ENCODE measurements around the gene SLITRK3.
A peak's percentile ranks its signal among the peaks of the same experiment; 100 is the strongest.

SLITRK3 gene, protein sequence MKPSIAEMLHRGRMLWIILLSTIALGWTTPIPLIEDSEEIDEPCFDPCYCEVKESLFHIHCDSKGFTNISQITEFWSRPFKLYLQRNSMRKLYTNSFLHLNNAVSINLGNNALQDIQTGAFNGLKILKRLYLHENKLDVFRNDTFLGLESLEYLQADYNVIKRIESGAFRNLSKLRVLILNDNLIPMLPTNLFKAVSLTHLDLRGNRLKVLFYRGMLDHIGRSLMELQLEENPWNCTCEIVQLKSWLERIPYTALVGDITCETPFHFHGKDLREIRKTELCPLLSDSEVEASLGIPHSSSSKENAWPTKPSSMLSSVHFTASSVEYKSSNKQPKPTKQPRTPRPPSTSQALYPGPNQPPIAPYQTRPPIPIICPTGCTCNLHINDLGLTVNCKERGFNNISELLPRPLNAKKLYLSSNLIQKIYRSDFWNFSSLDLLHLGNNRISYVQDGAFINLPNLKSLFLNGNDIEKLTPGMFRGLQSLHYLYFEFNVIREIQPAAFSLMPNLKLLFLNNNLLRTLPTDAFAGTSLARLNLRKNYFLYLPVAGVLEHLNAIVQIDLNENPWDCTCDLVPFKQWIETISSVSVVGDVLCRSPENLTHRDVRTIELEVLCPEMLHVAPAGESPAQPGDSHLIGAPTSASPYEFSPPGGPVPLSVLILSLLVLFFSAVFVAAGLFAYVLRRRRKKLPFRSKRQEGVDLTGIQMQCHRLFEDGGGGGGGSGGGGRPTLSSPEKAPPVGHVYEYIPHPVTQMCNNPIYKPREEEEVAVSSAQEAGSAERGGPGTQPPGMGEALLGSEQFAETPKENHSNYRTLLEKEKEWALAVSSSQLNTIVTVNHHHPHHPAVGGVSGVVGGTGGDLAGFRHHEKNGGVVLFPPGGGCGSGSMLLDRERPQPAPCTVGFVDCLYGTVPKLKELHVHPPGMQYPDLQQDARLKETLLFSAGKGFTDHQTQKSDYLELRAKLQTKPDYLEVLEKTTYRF

GRCh38 chr3:165195640-165196576, at the start of gene SLITRK3:
Gene SLITRK3, minus strand, starts transcription at chr3:165196384. Its CDS starts 5,554 bp downstream, at chr3:165190830.
- FAIRE-seq: no peak

DNA sequence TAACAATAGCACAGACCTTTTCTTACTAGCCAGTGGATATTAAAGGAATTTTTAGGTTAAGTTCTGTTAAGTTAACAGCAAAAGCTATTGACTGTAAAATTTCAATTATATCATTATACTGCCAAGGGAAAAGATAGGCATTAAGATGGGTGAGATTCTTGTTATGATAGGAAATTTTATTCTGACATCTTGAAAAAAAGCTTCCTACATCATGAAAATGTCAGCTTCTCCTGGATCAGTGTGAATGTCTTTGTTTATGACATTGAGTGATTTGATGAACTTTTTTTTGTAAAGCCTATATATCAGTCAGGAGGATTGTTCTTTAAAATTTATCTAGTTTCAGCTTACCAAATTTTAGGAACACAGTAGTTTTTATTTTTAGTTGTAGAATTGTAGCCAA, 47.4 kb upstream of the SLITRK3 start:
- FAIRE-seq: no peak

DNA sequence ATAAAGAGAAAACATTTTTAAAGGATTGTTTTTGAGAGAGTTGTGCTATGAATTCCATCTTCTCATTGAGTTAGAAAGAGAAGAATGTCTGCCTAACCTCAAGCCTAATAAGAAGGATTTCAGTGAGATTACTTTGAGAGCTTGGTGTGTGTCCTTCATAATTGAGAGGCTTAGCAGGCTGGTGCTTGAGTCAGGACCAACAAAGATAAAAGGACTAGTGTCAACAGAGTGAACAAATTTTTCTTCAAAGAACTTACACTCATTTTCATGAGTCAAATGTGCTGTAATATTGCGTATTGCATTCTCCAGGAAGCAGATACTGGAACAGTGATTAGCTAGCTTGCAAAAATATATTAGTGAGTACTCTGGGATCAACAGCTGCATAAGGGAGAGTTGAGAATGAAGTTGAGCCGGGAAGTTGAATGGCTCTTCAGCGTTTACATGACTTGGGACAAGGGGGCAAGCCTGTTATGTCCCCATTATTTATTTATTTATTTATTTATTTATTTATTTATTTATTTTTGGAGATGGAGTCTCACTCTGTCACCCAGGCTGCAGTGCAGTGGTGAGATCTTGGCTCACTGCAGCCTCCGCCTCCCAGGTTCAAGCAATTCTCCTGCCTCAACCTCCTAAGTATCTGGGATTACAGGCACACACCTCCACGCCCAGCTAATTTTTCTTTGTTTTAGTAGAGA, 37.5 kb upstream of the SLITRK3 start:
- no peak for FAIRE-seq

GRCh38 chr3:165225604-165226003, 29.4 kb upstream of the SLITRK3 start:
- FAIRE-seq: no peak

DNA sequence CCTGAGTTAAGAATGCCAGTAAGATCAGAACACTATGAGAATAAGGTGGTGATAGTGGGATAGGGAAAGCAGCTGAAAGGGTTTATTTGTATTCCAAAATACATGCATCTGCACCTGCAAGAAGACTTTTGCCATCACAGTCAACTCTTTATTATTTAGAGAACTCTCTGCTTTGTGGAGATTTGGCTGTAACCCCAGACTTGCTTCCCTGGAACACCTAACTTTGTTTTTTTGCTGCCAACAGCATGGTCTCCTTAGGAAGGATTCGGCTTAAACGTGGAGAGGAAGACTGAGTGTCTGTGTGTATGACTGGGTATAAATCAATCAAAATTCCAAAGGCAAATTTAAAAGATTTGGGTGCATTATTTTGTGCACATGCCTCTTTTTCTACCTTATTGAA, 21.6 kb upstream of the SLITRK3 start:
- FAIRE-seq: no peak

- FAIRE-seq: no peak
Measured at GRCh38 chr3:165212580-165212979, 16.4 kb upstream of the SLITRK3 start.

- no peak for FAIRE-seq
Measured at GRCh38 chr3:165211721-165212120, 15.5 kb upstream of the SLITRK3 start.

DNA sequence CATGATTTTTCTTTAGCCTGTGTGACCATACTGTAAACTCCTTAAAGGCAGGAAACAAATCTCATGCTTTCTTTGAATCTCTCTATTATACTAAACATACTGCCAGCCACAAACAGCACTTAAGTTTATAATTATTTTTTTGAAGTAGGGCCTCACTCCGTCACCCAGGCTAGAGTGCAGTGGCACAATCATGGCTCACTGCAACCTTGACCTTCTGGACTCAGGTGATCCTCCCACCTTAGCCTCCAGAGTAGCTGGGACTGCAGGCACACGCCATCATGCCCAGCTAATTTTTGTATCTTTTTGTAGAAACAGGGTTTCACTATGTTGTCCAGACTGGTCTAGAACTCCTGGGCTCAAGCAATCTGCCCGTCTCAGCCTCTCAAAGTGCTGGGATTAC, 14.5 kb upstream of the SLITRK3 start:
- no peak for FAIRE-seq

DNA sequence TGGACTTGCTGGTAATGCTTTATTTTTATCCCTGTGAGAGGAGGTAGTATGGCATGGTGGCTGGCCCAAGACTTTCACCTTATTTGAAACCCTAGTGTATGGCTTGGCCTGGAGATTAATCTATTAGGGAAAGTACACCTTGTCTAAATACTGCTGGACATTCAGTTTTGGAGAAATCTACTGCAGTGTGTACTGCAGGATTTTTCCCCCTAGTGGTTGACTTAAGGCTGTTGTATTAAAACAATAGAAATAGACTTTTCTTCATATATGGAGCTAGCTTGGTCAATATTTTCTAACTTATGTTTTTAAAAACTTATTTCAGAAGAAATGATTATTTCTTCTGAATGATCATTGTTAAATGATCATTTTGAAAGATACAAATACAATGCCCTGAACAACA, 13.9 kb upstream of the SLITRK3 start:
- FAIRE-seq: no peak

DNA sequence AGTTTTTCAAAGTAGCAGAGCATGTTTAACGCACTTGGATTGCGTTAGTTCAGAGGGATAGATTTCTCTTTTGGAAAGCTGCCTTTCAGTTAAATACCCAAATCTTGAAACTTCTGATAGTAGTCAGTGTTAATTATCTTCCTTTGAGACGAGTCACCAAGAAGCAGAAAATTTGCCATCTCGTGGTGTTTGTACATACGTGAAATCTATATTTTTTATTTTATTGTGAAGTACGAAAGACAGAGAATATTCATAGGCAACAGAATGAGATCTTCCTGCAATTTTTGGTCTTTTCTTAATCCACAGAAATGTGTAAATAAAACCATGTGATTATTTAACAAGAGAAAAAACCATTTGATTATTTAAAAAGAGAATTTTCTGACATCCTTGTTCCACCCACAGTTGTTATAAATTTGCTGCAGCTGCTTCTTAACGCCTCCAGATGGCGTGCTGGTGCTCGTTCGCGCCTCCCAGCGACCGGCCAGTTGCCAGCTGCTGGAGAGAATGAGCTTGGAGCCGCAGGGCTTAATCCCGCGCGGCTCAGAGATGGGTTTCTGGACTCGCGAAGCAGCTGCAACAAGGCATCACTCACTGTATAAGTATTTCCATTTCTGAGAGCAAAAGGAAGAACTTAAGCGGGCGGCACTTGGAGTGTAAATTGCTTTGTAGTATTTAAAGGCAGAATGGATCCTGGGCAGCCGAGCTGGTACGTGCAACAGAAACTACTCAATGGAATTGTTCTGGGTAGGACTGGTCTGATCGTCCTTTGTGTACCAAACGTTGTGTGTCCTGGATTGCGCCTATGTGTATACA, 10.5 kb upstream of the SLITRK3 start:
- peak; percentile 60 for FAIRE-seq

DNA sequence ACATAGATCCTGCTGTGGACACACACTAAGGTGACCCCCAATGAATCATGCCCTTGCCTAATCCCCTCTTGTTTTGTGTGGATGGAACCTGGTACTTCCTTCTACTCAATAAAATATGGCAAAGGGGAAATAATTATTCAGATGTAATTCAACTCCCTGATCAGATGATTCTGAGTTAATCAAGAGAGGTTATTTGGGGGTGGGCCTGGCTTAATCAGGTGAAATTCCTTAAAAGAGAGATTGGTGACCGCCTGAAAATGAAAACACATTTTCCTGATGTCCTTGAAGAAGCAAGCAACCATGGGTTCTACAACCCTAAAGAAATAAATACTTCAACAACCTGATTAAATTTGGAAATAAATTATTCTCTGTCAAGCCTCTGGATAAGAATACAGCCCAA, 8.3 kb upstream of the SLITRK3 start:
- no peak for FAIRE-seq

- FAIRE-seq: no peak
Measured at GRCh38 chr3:165202995-165203394, 6.8 kb upstream of the SLITRK3 start.

- FAIRE-seq: no peak
Measured at GRCh38 chr3:165201964-165202363, 5.8 kb upstream of the SLITRK3 start.

DNA sequence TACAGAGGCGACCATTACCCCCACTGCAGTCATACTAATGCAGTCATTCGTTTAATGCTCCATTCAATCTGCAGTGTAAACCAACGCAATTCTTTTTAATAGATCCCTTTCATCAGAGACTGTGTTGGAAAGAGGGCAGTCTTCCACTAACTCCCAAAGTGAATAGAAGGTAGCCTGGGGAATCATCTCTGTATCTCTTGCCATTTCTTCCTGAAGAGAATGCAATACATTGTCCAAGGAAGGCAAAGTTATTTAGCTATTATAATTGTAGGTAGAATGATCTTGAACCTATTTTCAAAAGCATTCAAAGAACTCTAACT, 1.3 kb upstream of the SLITRK3 start:
- FAIRE-seq: no peak

DNA sequence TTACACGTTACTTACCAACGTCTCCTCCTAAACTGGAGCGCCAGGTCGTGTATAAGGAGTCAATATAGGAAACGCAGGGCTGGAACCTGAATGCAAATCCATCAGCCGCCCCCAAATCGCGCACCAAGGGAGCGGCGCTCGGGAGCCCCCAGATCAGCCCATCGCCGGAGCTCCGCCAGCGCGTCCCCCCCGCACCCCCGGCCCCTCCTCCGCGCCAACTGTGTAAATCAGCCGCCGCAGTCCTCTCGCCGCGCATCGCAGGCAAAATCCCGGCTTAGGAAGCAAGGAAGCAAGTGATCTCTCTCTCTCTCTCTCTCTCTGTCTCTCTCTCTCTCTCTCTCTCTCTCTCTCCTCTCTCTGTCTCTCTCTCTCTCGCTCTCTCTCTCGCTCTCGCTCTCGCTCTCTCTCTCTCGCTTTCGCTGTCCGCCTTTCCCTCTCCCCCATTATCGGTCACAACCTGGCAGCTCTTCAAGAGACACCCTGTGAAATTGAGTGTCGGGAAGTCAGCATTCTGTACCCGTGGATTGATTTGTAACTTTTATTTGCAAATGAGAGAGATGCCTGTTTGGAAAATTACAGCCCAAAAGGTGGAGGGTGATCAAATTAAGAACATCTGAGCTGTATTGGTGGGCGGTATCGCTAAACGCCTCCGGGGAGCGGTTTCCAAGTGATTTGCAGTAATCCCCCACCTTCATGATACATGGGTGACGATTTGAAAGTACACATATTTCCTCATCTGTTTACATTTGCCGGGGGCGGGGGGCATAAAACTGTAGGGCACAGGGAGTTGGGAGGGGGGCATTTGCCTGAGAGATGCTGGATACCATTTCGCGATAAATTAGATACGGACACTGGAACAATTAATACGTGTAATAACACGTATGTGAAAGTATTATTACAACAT, 645 bp upstream of the SLITRK3 start:
- FAIRE-seq: no peak

- FAIRE-seq: no peak
Measured at GRCh38 chr3:165195241-165195639, 944 bp downstream of the SLITRK3 start.

- FAIRE-seq: no peak
Measured at GRCh38 chr3:165194511-165195240, 1.5 kb downstream of the SLITRK3 start.

DNA sequence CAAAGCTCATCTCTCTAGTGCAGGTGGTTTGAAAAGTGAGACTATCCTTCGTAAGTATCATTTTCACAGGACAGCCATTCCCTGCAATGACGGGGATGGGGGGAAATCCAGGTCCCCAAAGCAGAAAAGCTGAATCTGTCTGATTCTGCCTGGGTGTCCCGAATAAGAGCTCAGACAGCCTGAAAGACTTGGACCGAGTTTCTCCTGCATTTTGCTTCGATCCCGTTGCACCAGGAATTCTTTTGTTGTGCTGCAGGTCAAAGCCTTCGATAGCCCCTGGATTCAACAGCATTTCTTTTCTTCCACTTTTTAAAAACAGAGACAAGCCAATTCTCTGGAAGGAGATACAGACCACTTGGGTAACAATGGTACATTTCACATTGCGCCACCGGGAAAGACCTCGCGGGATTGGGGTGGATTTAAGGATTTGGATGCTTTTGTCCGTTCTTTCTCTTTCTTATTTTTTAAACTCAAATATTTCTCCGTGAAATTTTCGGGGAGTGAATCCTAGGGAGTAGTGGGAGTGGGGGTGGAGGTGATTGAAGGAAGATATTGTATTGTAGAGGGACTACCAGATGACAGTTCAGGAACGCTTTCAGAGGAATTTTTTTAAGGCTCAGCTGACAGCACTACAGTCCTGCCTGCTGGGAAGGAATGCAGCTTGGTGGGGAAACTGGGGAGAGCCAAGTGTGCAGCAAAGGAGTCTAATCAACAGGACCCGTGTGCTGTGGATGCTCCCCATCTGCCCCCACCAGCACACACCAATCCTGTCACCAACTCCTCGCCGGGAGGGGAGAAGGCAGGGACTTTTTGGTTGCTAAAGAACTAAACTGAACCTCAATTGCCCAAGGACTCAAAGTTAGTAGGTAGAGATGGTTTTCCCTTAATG, 2.6 kb downstream of the SLITRK3 start:
- no peak for FAIRE-seq
